Right renal cortex interstitium (tissue), 3 donors: ENCODE data around the gene MRE11. TPM values are rescaled to one million over a fixed set of nuclear protein-coding genes. Genes with fewer than 3 reads are reported as not detected.

Source experiments
- polyA plus RNA-seq, 3 donors: library from polyadenylated mRNA; unstranded; fragments of 120-200 nt; gene quantifications; one replicate each; pipeline ENCODE4 v1.2.1, GENCODE V29; 2013; ENCODE audit not compliant: insufficient read length in 3 of 3

The MRE11 gene
- polyA plus RNA-seq, 3 donors, result 27.1 to 28.0 (median 27.8) TPM

Other genes with a start within 250 kb of the MRE11 start
- gene IZUMO1R, start 189.3 kb downstream of the MRE11 start, polyA plus RNA-seq, result not detected
- gene GPR83, start 92.4 kb downstream of the MRE11 start, polyA plus RNA-seq, result under 1 TPM; 0.61 to 0.79 (median 0.67) TPM
- gene ANKRD49, start 140 bp upstream of the MRE11 start, polyA plus RNA-seq, result 10 to 100 TPM; 27.5 to 35.6 (median 33.7) TPM
- gene C11orf97, start 18.6 kb upstream of the MRE11 start, polyA plus RNA-seq, result under 1 TPM; 0.25 to 0.39 (median 0.29) TPM
- 1 to 10 TPM; 5.1 to 5.6 (median 5.3) TPM for gene FUT4, start 50.1 kb upstream of the MRE11 start, polyA plus RNA-seq
- gene PIWIL4, start 73.5 kb upstream of the MRE11 start, polyA plus RNA-seq, result 1 to 10 TPM; 2.7 to 4.0 (median 3.7) TPM